HTERT RPE-1 (cell line): ENCODE measurements around the gene SOX11.
"Not testable (repeated sequence)": the region's sequence is repeated elsewhere in the genome, so short reads cannot be mapped to it uniquely, and the experiment has no call there.

ENCODE experiments used
- in situ Hi-C: fragments of 300-500 bp; cut with MboI; formaldehyde crosslinking; loops from 4 replicates; pipeline ENCODE4 v1.14.3; 2020; ENCODE audit warnings: low sequenced_read_pairs

Gene SOX11

DNA sequence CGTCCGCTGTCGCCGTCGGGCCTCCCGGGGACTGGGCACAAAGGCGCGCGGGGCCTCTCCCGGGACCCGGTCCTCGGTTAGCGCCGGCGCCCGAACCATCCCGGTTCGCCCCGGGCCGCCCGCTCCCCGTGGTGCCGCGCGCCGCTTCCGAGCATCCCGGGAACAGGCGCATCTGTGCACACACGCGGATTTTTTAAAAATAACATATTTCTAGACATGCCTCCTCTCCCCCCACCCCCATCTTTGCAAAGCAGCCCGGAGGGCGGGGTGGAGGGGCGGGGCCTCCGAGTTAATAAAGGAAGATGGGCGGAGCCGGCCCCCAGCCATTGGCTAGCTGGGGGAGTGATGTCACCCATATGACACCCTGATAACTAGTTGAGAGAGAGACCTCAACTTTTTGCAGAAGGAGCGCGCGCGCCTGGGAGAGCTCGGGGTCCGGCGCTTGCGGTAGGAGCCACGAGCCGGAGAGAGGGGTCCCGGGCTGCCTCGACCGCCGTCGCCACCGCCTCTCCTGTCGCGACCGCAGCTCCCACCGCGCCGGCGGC is at the start of gene SOX11:
Gene SOX11, plus strand, starts transcription at position 400 of the 545 bp plus-strand sequence. CDS start 338 bp downstream, outside the sequence.
- in situ Hi-C loops: no loop called here

- in situ Hi-C loops: not testable (repeated sequence)
Measured at GRCh38 chr2:5652734-5653133, 39.5 kb upstream of the SOX11 start.

DNA sequence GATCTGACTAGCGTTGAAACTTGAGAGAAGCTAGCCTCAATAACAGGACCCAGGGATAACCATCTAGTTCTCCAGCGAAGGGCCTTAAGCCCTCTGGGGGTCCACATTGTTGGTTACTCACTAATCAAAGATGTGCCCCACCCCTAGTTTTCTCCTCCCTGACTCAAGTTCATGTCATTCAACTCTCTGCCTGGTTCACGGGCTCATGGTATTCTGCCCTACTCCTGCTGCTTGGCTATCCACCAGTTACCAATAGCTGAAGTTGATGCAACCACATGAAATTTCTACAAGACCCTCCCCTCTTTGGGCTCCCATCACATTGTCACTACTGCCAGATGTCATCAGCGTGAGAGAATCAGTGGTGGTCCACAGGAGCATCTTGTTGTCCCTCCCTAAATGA is 38.4 kb upstream of the SOX11 start:
- in situ Hi-C loops: not testable (repeated sequence)

DNA sequence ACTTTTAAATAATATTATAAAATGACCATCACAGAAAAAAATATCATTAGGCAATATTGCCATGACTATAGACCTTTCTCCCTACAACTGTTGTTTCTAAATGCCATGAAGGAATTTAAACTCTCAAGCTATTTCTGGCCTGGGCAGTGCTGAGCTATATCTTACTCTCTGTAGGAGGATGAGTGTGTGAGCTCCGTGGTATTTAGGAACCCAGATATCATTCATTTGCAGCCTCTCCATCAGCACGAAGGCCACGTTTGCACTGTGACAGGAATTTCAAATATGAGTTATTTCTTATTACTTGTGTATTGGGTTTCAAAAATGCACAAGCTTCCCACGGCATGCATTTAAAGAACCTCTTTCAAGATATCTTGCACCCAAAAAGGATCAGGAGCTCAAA is 35.0 kb upstream of the SOX11 start:
- in situ Hi-C loops: no loop called here

- in situ Hi-C loops: no loop called here
Measured at GRCh38 chr2:5660591-5660990, 31.6 kb upstream of the SOX11 start.

GRCh38 chr2:5661362-5661761 is 30.8 kb upstream of the SOX11 start:
- in situ Hi-C loops: no loop called here

- in situ Hi-C loops: no loop called here
Measured at GRCh38 chr2:5664278-5664681, 27.9 kb upstream of the SOX11 start.

DNA sequence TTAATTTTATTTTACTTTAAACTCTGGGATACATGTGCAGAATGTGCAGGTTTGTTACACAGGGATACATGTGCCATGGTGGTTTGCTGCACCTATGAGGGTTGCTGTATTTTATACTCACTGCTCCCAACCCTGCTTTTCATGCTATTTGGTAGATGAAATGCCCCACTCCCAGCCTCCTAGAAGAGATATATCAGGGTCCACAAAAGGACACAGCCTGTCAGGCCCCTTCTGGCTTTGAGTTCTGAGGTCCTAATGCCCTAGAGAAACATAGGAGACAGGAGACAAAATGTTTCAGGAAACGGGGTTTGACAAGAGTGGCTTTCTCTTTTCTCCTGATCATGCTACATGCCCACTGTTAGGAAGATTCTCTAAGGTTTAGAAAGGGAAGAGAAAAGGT is 27.1 kb upstream of the SOX11 start:
- in situ Hi-C loops: no loop called here

DNA sequence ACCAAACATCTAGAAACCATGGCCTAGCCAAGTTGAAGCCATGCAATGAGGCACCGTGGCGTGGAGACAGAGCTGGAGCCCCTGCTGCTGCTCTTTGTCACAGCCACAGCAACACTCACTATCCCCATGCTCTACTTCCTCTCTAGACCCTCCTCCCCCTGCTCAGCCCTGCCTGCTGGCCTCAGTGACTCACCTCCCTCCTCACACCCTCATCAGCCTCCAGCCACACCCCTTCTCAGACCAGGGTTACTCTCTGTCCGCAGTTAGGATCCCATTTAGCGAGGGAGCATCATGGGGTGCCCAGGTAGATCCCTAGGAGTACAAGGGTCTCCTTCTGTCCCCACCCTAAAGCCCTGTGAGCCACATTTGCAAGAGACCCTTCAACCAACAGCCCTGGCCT is 25.4 kb upstream of the SOX11 start:
- in situ Hi-C loops: no loop called here

GRCh38 chr2:5667655-5668054 is 24.5 kb upstream of the SOX11 start:
- in situ Hi-C loops: not testable (repeated sequence)

GRCh38 chr2:5668682-5669250 is 23.4 kb upstream of the SOX11 start:
- in situ Hi-C loops: no loop called here

GRCh38 chr2:5672749-5673144 is 19.4 kb upstream of the SOX11 start:
- in situ Hi-C loops: no loop called here

DNA sequence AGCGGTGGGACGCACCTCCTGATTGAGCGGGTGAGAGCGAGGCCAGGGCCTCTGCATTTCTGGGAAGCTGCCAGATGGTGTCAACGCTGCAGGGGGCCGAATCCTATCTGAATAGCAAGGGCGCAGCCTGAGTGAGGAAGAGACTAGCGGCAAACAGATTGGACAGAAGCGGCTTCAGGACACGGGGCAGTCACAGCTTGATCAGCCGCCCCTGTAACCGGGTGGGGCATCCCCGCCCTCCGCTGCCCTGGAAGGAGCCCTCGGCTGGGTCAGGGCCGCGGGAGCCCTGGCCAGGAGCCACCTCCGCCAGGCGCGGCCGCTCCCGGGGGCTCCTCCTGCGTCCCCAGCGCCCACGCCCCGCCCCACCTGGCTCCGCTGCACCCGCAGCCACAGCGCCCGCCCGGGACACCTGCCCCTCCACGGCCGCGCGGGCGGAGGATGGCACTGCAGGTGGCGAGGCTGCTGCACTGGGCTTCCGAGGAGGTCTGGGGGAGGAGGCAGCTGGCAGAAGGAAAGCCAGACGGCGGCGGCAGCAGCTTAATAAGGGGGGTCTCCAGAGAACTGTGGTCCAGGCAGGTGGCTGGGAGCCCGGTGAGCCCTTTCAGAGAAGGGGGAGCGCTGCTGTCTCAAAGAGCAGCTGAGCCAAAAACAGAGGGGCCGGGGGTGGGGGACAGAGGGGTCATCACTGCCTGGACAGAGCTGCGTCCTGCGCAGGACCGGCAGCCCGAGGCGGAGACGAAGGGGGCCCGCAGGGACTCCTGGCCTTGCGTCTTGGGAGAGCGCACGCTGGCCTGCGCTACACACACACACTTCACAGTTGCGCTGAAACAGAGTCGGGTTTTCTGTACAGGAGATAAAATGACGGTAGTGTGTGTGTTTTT is 18.8 kb upstream of the SOX11 start:
- in situ Hi-C loops: no loop called here

DNA sequence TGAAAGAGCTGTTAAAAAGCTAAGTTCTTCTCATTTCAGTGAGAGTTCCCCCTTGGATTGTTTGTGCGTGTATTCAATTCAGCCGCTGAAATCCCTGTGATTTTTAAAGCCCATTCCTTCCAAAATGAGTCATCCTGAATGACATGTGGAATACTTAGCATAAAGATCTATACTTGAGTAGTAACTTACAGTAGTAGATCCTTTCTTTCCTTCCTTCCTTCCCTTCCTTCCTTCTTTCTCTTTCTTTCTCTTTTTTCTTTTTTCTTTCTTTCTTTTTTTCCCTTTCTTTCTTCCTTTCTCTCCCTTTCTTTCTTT is 18.2 kb upstream of the SOX11 start:
- in situ Hi-C loops: no loop called here

DNA sequence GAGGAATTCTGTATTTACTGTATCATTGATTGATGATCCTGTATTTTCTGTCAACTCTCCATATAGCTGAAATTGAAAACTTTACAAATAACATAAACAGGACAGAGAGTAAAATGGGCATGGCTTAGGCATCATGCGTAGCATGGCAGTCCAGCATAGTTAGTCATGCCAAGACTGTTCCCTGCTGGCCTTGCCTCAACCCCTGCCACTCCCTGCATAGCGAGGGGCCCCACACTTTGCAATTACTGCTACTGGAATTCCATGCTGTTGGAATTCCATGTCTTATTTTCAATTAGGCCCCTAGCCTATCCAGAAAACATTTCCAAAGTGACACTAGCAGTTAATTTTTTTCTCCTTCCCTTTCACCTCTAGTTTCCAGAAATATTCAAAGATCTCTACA is 15.1 kb upstream of the SOX11 start:
- in situ Hi-C loops: no loop called here

DNA sequence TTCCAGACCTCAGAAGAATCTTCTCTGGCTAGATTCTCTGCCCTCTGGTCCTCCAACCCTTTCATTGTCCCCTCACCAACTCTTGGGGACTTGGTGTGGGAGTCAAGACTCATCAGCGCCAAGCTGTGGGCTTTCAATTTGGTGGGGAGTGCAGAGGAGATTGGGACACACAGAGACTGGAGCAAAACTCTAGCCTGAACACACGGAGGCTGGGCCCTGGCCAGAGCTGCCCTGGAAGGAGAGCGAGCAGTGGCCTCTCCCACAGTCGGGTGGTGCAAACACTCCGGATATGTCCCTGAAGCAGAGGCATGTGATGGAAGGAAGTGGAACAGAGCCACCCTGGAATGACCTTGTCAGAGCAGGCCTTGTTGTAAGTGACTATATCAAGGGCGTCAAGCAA is 8.7 kb upstream of the SOX11 start:
- in situ Hi-C loops: no loop called here

DNA sequence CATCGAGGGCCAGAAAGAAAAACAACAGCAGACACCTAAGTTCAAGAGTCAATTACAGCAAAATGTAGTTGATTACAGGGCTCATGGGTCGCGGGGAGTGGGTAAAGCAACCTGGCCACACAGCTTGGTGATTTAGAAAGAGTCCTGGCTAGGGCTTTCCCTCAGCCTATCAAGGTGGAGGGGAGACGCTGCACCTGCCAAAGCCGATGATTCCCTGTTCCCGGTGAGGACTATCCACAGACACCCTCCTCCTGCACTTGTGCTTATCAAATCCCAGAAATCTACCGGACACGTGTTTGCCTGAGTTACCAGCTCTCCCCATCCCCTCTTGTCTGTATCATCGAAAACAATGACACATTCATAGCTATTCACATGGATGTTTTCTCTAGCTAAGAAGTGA is 7.0 kb upstream of the SOX11 start:
- in situ Hi-C loops: no loop called here

DNA sequence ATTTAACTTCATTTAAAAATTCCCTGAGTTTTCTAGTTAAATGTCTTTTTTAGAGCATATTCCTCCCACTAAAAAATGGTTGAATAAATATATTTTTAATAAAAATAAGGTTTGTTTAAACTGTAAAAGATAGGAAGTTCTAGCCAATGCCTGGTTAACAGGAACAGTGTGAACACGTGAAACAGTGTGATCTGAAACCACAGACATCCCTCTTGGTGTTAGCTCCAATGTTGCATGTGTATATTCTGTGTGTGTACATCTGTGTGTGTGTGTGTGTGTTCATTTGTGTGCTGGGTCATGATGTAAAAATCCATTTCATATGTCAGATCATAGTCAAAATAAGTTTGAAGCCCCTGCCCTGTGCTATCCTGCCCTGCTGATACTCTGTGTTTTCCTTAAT is 6.1 kb upstream of the SOX11 start:
- in situ Hi-C loops: no loop called here

DNA sequence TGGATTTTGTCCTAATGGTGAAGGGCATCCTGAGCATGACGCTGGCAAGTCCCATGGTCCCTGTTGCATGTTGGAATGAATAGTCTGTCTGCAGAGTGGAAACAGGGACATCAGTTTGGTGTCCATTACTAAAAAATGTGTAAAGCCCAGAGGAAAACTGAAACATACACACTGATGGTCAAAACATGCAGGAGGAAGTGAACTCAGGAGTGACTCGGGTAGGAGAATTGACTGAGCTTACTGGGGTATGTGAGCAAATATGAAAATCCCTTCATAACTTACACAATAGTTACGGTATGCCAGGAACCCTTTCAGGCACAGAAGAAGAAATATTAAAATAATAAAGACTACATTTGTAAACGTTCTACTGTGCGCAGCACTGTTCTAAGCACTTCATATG is 5.6 kb upstream of the SOX11 start:
- in situ Hi-C loops: no loop called here

- in situ Hi-C loops: no loop called here
Measured at GRCh38 chr2:5689750-5690149, 2.4 kb upstream of the SOX11 start.

DNA sequence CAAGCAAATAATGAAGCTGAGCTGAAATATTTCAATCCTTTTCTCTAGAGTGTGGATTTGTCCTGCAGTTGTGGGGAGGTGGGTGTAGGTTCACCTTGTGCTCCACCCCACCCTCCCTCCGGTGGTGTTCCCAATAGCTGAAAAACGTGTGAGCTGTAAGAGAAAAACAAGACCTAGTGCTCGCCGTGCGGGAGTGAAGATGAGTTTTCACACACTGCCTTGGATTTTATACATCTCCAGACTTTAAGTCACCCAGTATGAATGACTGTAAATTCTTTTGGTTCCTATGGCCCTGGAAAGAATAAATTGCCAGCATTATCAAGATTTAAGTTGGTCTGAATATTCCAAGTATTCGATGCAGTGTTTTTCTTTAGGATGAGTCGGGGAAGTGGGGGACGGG is 1.9 kb upstream of the SOX11 start:
- in situ Hi-C loops: no loop called here

DNA sequence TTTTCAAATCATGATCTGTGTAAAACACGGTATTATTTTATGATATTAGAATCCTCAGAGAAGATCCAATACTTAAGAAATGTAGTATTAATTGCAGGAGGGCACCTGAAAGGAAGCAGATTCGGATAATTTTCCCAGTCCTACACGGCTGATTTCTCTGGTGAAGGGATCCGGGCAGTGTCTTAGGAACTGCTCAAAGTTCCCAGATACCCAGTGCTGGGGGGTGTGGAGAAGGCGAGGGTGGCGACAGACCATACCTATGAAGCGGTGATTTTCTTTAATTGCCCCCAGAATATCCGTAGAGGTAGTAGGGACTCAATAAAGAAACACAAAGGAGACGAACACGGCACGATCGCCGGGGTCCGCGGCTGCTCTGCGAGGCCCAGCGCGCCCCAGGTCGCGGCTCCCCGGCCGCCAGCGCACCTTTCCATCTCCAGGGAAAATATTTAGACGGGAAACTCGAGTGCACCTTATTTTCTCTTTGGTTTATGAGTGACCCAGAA is 1.4 kb upstream of the SOX11 start:
- in situ Hi-C loops: no loop called here
